Activated CD8-positive, alpha-beta T cell treated with anti-CD3 and anti-CD28 coated beads for 36 hours (primary cell): ENCODE results near the gene CAMKK2. TPM values are rescaled to one million over a fixed set of nuclear protein-coding genes. Genes with fewer than 3 reads are reported as not detected.
"Not testable (repeated sequence)": the region's sequence is repeated elsewhere in the genome, so short reads cannot be mapped to it uniquely, and the experiment has no call there.

Experiments
- ATAC-seq: fragments of 200-7000 bp; cut with Tn5 transposase; one replicate; pipeline ENCODE4 v1.10.0; 2021; ENCODE audit warnings: mild to moderate bottlenecking, moderate library complexity
- CTCF ChIA-PET: fragments of 350-600 bp; sonication (Branson Sonifier 250); formaldehyde crosslinking; loops from one replicate; lab custom pipeline; 2021; ENCODE audit warnings: antibody characterized with exemption; lab: Charles Lee
- POLR2A ChIA-PET: fragments of 350-600 bp; sonication (Branson Sonifier 250); formaldehyde crosslinking; loops from one replicate; lab custom pipeline; 2021; ENCODE audit warnings: antibody characterized with exemption; lab: Charles Lee
- DNase-seq: peaks from one replicate; pipeline ENCODE4 v3.0.0-alpha.2; 2020
- H3K27ac Mint-ChIP-seq: one replicate; pipeline ENCODE4 v1.8.0; 2021; ENCODE audit warnings: mild to moderate bottlenecking, mixed read lengths
- H3K27me3 Mint-ChIP-seq: one replicate; pipeline ENCODE4 v1.8.0; 2021; ENCODE audit warnings: mixed read lengths
- H3K36me3 Mint-ChIP-seq: one replicate; pipeline ENCODE4 v1.8.0; 2021; ENCODE audit warnings: low read depth, mixed read lengths
- H3K4me1 Mint-ChIP-seq: one replicate; pipeline ENCODE4 v1.8.0; 2021; ENCODE audit warnings: low read depth, mixed read lengths
- H3K4me3 Mint-ChIP-seq: one replicate; pipeline ENCODE4 v1.8.0; 2021; ENCODE audit warnings: mild to moderate bottlenecking, moderate library complexity, mixed read lengths
- H3K9me3 Mint-ChIP-seq: one replicate; pipeline ENCODE4 v1.8.0; 2021; ENCODE audit warnings: mixed read lengths
- CTCF ChIP-seq: fragments of 200-600 bp; IDR thresholded peaks from one replicate; pipeline ENCODE4 v1.8.0; 2022; ENCODE audit warnings: antibody characterized with exemption, mild to moderate bottlenecking
- intact Hi-C: fragments of 100-400 bp; cut with micrococcal nuclease; formaldehyde crosslinking; loops from one replicate; pipeline ENCODE4 v1.10.0; 2022
- total RNA-seq, 2 experiments: library from RNA; stranded (reverse); gene quantifications; one replicate each; pipeline ENCODE4 v1.2.3, GENCODE V29; 2021

Gene CAMKK2
- total RNA-seq, 2 experiments from 2014 or later: 25.2 to 28.0 TPM

GRCh38 chr12:121209624-121210572 lies 86.6 kb downstream of the CAMKK2 start, which contains the start of gene P2RX4:
P2RX4 (plus strand) TSS chr12:121210129; CDS start chr12:121210165, 36 bp downstream.
- peak; percentile 32 for TF ChIP-seq CTCF
- peak; percentile 87 for DNase-seq
- CTCF ChIA-PET: no interaction called here
- H3K9me3 Mint-ChIP-seq: no peaks in the 10 kb centered on the region
- peaks cover 32% of the 10 kb centered on the region for H3K4me1 Mint-ChIP-seq
- H3K27ac Mint-ChIP-seq: peak within 1 kb of the TSS; percentile 85
- intact Hi-C loops: loop anchor here (5.0 kb wide), 1 partner anchor 78 kb away; the partner anchor contains the start of gene P2RX7
- ATAC-seq: peak; percentile 84
- no peaks in the 10 kb centered on the region for H3K27me3 Mint-ChIP-seq
- POLR2A ChIA-PET: interaction anchor here (0.7 to 1.3 kb wide), 3 partner anchors 12 to 29 kb away, joined by 3 to 5 read pairs (median 3); no protein-coding TSS in a partner anchor
- peak within 1 kb of the TSS; percentile 74 for H3K4me3 Mint-ChIP-seq
- H3K36me3 Mint-ChIP-seq: peaks cover 8% of the 10 kb centered on the region

GRCh38 chr12:121209221-121209620 lies 87.3 kb downstream of the CAMKK2 start:
- H3K4me1 Mint-ChIP-seq: peaks cover 29% of the 10 kb centered on the region
- no peaks in the 10 kb centered on the region for H3K27me3 Mint-ChIP-seq
- H3K36me3 Mint-ChIP-seq: peaks cover 5% of the 10 kb centered on the region
- H3K9me3 Mint-ChIP-seq: no peaks in the 10 kb centered on the region
- ChIA-PET CTCF (no interaction called here), POLR2A (interaction anchor here (1.2 kb wide), 1 partner anchor 13 kb away, joined by 3 read pairs; no protein-coding TSS in a partner anchor)
- DNase-seq (no peak), ATAC-seq (no peak)
- intact Hi-C loops: no loop called here
- peak overlapping the region; percentile 74 for H3K4me3 Mint-ChIP-seq
- no peak for TF ChIP-seq CTCF
- peak overlapping the region; percentile 81 for H3K27ac Mint-ChIP-seq

- CTCF ChIA-PET, intact Hi-C loops, H3K36me3 Mint-ChIP-seq, ATAC-seq, H3K27ac Mint-ChIP-seq, H3K9me3 Mint-ChIP-seq, H3K27me3 Mint-ChIP-seq, DNase-seq: not testable (repeated sequence)
- POLR2A ChIA-PET: interaction anchor here (1.2 kb wide), 1 partner anchor 14 kb away, joined by 3 read pairs; no protein-coding TSS in a partner anchor
- Mint-ChIP-seq H3K4me1 (peaks cover 27% of the 10 kb centered on the region), H3K4me3 (peak overlapping the region; percentile 74)
Measured at GRCh38 chr12:121208571-121208970, 87.9 kb downstream of the CAMKK2 start.

GRCh38 chr12:121205491-121205890 lies 91.0 kb downstream of the CAMKK2 start:
- H3K27me3 Mint-ChIP-seq: no peaks in the 10 kb centered on the region
- H3K4me3 Mint-ChIP-seq: no peak overlapping the region
- CTCF ChIA-PET: interaction anchor here (1.0 kb wide), 1 partner anchor 25 kb away, joined by 4 read pairs; no protein-coding TSS in a partner anchor
- no peak for TF ChIP-seq CTCF
- no peaks in the 10 kb centered on the region for H3K36me3 Mint-ChIP-seq
- ATAC-seq (no peak), DNase-seq (no peak)
- POLR2A ChIA-PET: interaction anchor here (0.7 kb wide), 1 partner anchor 8 kb away, joined by 4 read pairs; no protein-coding TSS in a partner anchor
- H3K9me3 Mint-ChIP-seq: no peaks in the 10 kb centered on the region
- intact Hi-C loops: no loop called here
- H3K27ac Mint-ChIP-seq: no peak overlapping the region
- peaks cover 16% of the 10 kb centered on the region for H3K4me1 Mint-ChIP-seq

GRCh38 chr12:121203482-121203881 lies 93.0 kb downstream of the CAMKK2 start:
- no peaks in the 10 kb centered on the region for H3K27me3 Mint-ChIP-seq
- no peak for DNase-seq
- H3K4me1 Mint-ChIP-seq: peaks cover 11% of the 10 kb centered on the region
- no peak overlapping the region for H3K4me3 Mint-ChIP-seq
- intact Hi-C loops: no loop called here
- ChIA-PET CTCF (interaction anchor here (0.5 kb wide), 1 partner anchor 59 kb away, joined by 3 read pairs; no protein-coding TSS in a partner anchor), POLR2A (interaction anchor here (0.5 kb wide), 1 partner anchor 586 kb away, joined by 3 read pairs; no protein-coding TSS in a partner anchor)
- no peaks in the 10 kb centered on the region for H3K9me3 Mint-ChIP-seq
- ATAC-seq: no peak
- H3K27ac Mint-ChIP-seq: no peak overlapping the region
- no peaks in the 10 kb centered on the region for H3K36me3 Mint-ChIP-seq
- no peak for TF ChIP-seq CTCF
